Frontal cortex (tissue), 4 donors: ENCODE results near the gene CSNK2B. TPM values are rescaled to one million over a fixed set of nuclear protein-coding genes. Genes with fewer than 3 reads are reported as not detected.
"Not testable (repeated sequence)": the region's sequence is repeated elsewhere in the genome, so short reads cannot be mapped to it uniquely, and the experiment has no call there.

Experiments used
- DNase-seq, 2 donors: peaks; one replicate each; pipeline ENCODE4 v3.0.0; 2012; ENCODE audit warnings: low spot score in 2 of 2
- FAIRE-seq: peaks from 2 replicates; lab custom pipeline; 2012; peaks lifted over from hg19 to GRCh38; lab: Jason Lieb, UNC
- small RNA-seq: library from RNA; depleted of rRNA; stranded (forward); fragments of <200 nt; gene quantifications from one replicate; pipeline ENCODE3, GENCODE V24; 2014
- total RNA-seq: library from RNA; depleted of rRNA; stranded (reverse); fragments of >200 nt; gene quantifications from one replicate; pipeline ENCODE4 v1.2.3, GENCODE V29; 2014
- donor health status: control.
- donor health status: control.
- donor health status: control.

Gene CSNK2B
- total RNA-seq, 1 donor from 2014 or later: 66.0 TPM

DNA sequence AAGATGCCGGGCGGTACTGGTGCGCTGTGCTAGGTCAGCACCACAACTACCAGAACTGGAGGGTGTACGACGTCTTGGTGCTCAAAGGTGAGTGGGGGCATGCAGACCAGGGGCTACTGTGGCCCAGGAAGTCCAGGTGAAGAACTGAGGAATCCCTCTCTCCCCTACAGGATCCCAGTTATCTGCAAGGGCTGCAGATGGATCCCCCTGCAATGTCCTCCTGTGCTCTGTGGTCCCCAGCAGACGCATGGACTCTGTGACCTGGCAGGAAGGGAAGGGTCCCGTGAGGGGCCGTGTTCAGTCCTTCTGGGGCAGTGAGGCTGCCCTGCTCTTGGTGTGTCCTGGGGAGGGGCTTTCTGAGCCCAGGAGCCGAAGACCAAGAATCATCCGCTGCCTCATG, 41.8 kb downstream of the CSNK2B start:
- no peak for FAIRE-seq
- DNase-seq: no peak

DNA sequence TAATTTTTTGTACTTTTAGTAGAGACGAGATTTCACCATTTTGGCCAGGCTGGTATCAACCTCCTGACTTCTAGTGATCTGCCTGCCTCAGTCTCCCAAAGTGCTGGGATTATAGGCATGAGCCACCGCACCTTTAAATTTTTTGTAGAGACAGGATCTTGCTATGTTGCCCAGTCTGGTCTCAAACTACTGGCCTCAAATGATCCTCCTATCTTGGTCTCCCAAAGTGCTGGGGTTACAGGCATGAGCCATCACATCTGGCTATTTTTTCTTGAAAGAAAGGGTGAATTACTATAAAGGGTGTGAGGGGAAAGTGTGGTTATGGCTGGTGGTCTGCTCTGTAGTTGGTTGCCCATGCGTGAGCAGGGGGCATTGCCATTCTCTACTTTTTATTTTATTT, 42.3 kb downstream of the CSNK2B start:
- no peak for FAIRE-seq
- no peak for DNase-seq

DNA sequence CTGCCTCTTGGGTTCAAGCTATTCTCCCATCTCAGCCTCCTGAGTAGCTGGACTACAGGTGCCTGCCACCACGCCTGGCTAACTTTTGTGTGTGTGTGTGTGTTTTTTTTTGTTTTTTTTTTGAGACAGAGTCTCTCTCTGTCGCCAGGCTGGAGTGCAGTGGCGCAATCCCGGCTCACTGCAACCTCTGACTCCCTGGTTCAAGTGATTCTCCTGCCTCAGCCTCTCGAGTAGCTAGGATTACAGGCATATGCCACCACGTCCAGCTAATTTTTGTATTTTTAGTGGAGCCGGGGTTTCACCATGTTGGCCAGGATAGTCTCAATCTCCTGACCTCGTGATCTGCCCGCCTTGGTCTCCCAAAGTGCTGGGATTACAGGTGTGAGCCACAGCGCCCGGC, 43.3 kb downstream of the CSNK2B start:
- not testable (repeated sequence) for FAIRE-seq, DNase-seq

DNA sequence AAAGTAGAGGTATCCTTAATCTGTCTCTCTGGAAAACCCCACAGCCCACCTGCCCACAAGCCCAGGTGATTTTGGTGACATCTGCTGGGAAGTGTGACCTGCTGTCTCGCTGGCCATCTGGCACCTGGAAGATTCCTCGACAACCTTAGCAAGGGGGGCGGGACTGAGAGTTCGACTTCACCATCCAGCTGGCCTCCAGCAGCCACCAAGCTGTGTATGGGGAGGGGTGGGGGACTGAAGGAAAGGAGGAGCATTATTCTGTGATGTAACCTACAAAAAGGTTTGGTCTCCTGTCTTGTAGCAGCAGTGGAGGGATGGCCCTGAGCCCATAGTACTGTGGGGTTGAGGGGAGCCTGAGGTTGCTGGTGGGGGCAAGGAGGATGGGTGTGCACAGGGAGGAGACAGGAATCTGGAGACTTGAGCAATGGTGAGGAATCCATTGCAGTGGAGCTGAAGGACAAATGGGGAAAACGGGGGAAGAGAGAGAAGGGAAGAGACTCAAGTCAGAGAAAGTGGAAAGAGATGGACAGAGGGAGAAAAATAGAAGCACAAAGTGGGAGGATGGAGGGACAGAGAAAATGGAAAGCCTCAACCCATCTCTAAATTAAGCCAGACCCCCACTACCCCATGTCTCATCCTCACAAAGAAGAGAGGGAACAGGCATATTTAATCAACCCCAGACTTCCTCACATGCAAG, 44.8 kb downstream of the CSNK2B start:
- DNase-seq: no peak
- no peak for FAIRE-seq

DNA sequence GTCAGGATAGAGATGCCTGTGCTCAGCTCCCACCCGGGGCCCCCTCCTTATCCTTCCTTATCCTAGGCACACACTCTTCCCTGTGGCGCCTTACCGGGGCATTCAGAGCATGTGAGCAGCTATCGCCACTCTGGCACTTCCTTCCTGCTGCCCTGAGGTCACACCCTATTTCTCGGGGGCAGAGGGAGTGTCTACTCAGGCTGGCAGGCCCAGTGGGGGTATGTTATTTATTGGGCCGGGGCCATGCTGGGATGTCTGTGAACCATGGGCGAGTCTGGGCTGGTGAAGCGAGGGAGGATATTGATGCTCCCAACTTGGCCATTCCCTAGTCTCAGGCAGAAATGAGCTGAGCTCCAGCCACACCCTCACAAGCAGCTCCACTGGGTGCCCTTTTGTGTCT, 45.4 kb downstream of the CSNK2B start:
- FAIRE-seq (no peak), DNase-seq (no peak)

DNA sequence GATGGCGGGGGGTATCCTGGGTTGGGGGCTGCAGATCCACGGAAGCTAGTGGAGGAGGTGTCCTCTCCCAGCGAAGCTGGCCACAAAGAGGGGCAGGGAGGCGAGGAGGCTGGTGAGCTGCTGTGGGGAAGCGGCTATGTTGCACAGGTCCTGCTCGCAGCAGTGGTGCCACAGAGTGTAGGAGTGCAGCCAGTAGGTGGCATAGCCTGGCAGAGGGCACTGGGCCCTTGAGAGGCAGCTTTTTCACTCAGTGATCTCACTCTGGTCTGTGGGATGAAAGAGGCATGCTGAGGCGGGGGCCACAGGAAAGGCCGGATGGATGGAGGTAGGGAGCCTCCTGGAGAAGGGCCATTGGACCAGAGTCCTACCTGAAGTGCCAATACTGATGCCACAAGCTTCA, 46.4 kb downstream of the CSNK2B start:
- no peak for FAIRE-seq
- no peak for DNase-seq

DNA sequence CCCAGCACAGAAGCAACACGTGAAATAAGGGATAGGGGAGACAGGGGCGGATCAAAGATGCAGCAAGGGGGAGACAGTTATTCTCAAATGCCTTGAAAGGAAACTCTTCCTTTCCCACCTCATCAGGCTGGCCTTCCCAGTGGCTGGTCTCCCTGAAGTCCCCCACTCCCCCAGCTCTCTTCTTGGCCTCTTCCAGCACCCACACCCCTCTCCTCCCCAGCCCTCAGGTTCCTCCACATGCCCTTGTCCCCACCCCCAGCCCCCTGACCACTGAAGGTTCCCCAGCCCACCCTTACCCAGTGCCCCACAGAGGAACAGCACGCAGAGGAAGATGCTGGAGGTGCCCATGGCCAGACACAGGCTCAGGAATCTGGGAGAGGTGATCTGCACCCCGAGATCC, 47.6 kb downstream of the CSNK2B start:
- FAIRE-seq (no peak), DNase-seq (no peak)

DNA sequence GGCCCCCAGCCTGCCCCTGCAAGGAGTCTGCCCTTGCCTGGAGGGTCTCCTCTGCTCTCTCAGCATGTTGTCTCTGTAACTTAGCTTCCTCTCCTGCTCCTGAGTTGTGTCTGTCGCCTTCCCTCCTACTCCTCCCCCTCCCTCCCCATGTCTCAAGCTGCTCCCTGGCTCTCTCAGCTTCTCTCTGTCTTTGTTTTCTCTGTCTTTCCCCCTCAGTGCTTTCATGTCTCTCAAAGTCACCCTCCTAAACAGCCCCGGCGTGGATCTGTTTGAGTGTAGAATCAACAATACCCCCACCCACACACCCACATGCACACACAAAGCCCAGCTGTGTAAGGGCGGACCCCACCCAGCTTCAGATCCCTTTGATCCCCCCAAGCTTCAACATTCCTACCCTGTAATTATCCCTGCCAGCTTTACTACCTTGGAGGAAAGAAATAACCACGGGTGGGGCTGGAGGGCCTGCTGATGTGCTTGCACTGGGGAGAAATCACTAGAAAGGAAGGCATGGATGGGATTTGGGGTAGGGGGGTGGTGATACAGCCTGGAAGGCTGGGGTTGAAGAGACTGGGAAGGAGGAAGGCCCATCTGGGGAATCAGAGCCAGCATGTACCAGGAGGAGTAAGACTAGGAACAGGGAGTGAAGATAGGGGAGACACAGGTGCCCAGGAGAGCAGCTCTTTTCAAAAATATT, 48.3 kb downstream of the CSNK2B start:
- no peak for DNase-seq

DNA sequence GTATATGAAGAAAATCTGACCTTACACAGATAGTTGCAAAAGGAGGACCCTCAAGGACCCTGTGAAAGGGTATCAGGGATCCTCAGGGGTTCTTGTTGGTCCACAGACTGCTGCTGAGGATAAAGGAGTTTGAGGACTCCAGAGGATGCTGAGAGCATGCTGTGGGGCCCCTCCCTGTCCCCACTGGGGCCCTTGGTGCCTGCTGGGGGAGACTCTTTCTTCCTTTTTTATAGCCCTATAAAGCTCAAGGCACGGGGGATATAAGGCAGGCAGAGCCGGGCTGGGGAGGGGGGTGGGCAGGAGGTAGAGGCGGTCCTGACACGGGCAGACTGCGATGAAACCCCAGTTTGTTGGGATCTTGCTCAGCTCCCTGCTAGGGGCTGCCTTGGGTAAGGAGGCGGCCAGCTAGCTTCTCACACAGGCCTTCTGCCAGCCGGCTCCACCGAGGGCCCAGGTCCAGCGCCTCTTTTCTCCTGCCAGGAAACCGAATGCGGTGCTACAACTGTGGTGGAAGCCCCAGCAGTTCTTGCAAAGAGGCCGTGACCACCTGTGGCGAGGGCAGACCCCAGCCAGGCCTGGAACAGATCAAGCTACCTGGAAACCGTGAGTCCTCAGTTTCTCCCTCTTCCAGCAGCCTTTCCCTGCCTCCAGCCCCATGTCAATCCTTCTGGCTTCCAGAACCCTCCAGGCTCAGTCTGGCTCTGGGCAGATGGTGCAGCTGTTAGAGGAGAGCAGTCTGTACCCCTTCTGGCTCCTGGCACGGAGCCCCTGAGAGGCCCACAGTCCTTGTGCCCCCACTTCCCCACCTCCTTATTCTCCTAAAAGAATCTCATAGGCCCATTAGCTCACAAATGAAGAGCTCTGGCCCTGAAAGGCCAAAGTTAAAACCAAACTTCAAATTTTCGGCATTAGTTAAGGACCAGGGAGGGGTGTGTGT, 49.4 kb downstream of the CSNK2B start, which contains the start of gene LY6G6D:
LY6G6D (plus strand) TSS at position 327 of the 937 bp plus-strand sequence; CDS start at position 335, 8 bp downstream.
- FAIRE-seq: no peak
- DNase-seq: no peak

More for the DNA sequence above, 48.3 kb downstream of the CSNK2B start:
- FAIRE-seq: no peak

DNA sequence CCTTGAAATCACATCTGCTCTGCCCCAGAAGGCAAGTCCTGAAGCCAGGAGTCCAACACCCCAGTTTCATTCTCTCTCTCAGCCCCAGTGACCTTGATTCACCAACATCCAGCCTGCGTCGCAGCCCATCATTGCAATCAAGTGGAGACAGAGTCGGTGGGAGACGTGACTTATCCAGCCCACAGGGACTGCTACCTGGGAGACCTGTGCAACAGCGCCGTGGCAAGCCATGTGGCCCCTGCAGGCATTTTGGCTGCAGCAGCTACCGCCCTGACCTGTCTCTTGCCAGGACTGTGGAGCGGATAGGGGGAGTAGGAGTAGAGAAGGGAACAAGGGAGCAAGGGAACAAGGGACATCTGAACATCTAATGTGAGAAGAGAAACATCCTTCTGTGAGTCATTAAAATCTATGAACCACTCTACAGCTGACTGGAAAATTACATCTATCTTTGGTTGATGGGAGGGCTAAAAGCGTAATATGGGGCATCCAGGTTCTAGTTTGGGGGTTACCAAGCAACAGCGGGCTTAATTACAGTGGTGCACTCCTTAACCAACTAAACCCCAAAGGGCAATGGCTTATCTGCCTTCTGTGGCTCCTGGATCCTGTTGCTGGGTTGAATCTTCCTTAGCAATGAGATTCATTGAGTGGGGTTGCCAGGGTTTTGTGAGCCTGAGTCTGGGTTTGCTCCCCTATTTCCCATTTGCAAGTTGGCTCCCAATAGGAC, 51.8 kb downstream of the CSNK2B start:
- no peak for DNase-seq
- FAIRE-seq: no peak

DNA sequence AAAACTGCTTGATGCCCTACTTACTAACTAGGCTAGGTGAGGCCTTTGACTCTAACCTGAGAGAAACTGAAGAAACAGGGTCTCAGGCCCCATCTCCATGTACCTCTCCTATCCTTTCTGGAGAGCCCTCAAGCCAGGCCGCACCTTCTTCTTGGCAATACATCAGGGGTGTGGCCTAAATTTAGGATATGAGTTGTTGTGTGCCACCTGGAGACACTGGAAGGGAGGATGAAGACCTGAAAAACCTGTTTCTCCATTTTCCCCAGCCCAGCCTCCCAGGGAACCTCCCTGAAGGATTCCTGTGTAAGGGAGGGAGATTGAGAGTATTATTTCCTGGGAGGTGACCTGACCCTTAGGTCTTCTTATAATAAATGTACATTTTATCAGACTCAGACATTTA, 52.4 kb downstream of the CSNK2B start:
- FAIRE-seq (no peak), DNase-seq (no peak)

DNA sequence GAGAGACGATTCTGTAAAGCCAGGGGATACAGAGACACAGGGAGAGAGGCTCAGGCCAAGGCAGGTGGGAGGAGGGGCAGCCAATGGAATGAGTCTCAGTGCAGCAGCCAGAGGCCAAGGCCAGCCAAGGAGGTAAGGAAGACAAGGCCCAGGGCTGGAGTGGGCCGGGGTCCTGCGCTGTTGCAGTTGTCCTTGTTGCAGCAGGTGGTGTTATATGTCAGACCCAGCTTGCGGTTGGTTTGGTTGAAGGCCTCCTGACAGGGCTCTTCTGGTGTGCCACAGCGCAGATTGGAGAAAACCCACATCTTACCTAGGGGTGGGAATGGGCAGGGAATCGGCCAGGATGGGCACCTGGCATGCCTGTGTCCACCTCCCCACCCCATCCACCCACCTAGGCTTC, 53.1 kb downstream of the CSNK2B start:
- DNase-seq (no peak), FAIRE-seq (no peak)

Small RNA genes lying within 50 kb of the gene (small RNA-seq; reads per million reads assigned to genes)
- gene LY6G6D (not detected), gene MIR4646 (not detected), gene MIR6832 (not detected), gene RF00019 (not detected), gene SNORA38 (1.1 reads per million, percentile 69 among the genes with 10 or more reads in this experiment)

Other genes starting within 250 kb of the CSNK2B start
- gene MICB, start 167.9 kb upstream of the CSNK2B start, total RNA-seq: 0.41 TPM
- not detected for gene MCCD1, start 137.1 kb upstream of the CSNK2B start, total RNA-seq
- 318 TPM for gene DDX39B, start 124.1 kb upstream of the CSNK2B start, total RNA-seq
- gene ATP6V1G2, start 119.5 kb upstream of the CSNK2B start, total RNA-seq: 54.6 TPM
- 20.4 TPM for gene NFKBIL1, start 118.5 kb upstream of the CSNK2B start, total RNA-seq
- gene LTA, start 93.8 kb upstream of the CSNK2B start, total RNA-seq: not detected
- not detected for gene TNF, start 90.5 kb upstream of the CSNK2B start, total RNA-seq
- not detected for gene LTB, start 83.7 kb upstream of the CSNK2B start, total RNA-seq
- 1.2 TPM for gene LST1, start 79.8 kb upstream of the CSNK2B start, total RNA-seq
- not detected for gene NCR3, start 73.1 kb upstream of the CSNK2B start, total RNA-seq
- gene AIF1, start 50.8 kb upstream of the CSNK2B start, total RNA-seq: 6.9 TPM
- 30.6 TPM for gene PRRC2A, start 45.4 kb upstream of the CSNK2B start, total RNA-seq
- 150 TPM for gene BAG6, start 13.4 kb upstream of the CSNK2B start, total RNA-seq
- gene APOM, start 10.2 kb upstream of the CSNK2B start, total RNA-seq: 0.41 TPM
- 16.7 TPM for gene C6orf47, start 5.3 kb upstream of the CSNK2B start, total RNA-seq
- 11.4 TPM for gene GPANK1, start 1.1 kb upstream of the CSNK2B start, total RNA-seq
- gene LY6G5B, start 3.9 kb downstream of the CSNK2B start, total RNA-seq: 1.6 TPM
- gene LY6G5C, start 15.0 kb downstream of the CSNK2B start, total RNA-seq: 5.3 TPM
- 41.6 TPM for gene ABHD16A, start 37.2 kb downstream of the CSNK2B start, total RNA-seq
- not detected for gene LY6G6F, start 40.8 kb downstream of the CSNK2B start, total RNA-seq
- not detected for gene LY6G6D, start 49.3 kb downstream of the CSNK2B start, total RNA-seq
- gene LY6G6C, start 55.7 kb downstream of the CSNK2B start, total RNA-seq: not detected
- not detected for gene MPIG6B, start 57.3 kb downstream of the CSNK2B start, total RNA-seq
- gene DDAH2, start 63.2 kb downstream of the CSNK2B start, total RNA-seq: 90.9 TPM
- gene CLIC1, start 70.5 kb downstream of the CSNK2B start, total RNA-seq: 26.1 TPM
- gene MSH5, start 73.9 kb downstream of the CSNK2B start, total RNA-seq: 2.9 TPM
- gene SAPCD1, start 96.6 kb downstream of the CSNK2B start, total RNA-seq: 0.82 TPM
- under 0.01 TPM for gene VWA7, start 111.2 kb downstream of the CSNK2B start, total RNA-seq
- 34.6 TPM for gene VARS1, start 129.7 kb downstream of the CSNK2B start, total RNA-seq
- 23.6 TPM for gene LSM2, start 140.9 kb downstream of the CSNK2B start, total RNA-seq
- gene HSPA1L, start 149.2 kb downstream of the CSNK2B start, total RNA-seq: 5.7 TPM
- 111 TPM for gene HSPA1A, start 149.5 kb downstream of the CSNK2B start, total RNA-seq
- gene HSPA1B, start 161.7 kb downstream of the CSNK2B start, total RNA-seq: 180 TPM
- gene NEU1, start 196.7 kb downstream of the CSNK2B start, total RNA-seq: 19.6 TPM
- gene SLC44A4, start 212.9 kb downstream of the CSNK2B start, total RNA-seq: not detected
- gene EHMT2, start 231.6 kb downstream of the CSNK2B start, total RNA-seq: 102 TPM
- gene ZBTB12, start 236.0 kb downstream of the CSNK2B start, total RNA-seq: 25.7 TPM